HG03442 (cell line): Measurements from ENCODE around the gene WDR86.

Experiments used
- ATAC-seq: cut with Tn5 transposase; IDR thresholded peaks from one replicate; pipeline ENCODE4 v1.9.1; 2021; ENCODE audit warnings: mild to moderate bottlenecking, moderate library complexity; ENCODE audit not compliant: unreplicated experiment

Gene WDR86

GRCh38 chr7:151393031-151393977, 16.5 kb downstream of the WDR86 start:
- no peak for ATAC-seq

GRCh38 chr7:151392426-151392825, 17.4 kb downstream of the WDR86 start:
- ATAC-seq, result no peak

GRCh38 chr7:151392002-151392401, 17.8 kb downstream of the WDR86 start:
- no peak for ATAC-seq

GRCh38 chr7:151391358-151391730, 18.5 kb downstream of the WDR86 start:
- ATAC-seq, result no peak

- no peak for ATAC-seq
These were observed 19.1 kb downstream of the WDR86 start for GRCh38 chr7:151390598-151391357.

- ATAC-seq, result no peak
These were observed 19.9 kb downstream of the WDR86 start for GRCh38 chr7:151389768-151390597.

GRCh38 chr7:151389096-151389767, 20.6 kb downstream of the WDR86 start:
- no peak for ATAC-seq

- ATAC-seq, result no peak
These were observed 21.4 kb downstream of the WDR86 start for GRCh38 chr7:151388430-151388829.

- ATAC-seq, result no peak
These were observed 21.9 kb downstream of the WDR86 start for GRCh38 chr7:151388007-151388297.

GRCh38 chr7:151387161-151388006, 22.5 kb downstream of the WDR86 start:
- ATAC-seq, result no peak

GRCh38 chr7:151386301-151387160, 23.3 kb downstream of the WDR86 start:
- ATAC-seq, result no peak

GRCh38 chr7:151385626-151386300, 24.1 kb downstream of the WDR86 start:
- ATAC-seq, result no peak

GRCh38 chr7:151384776-151385625, 24.8 kb downstream of the WDR86 start:
- ATAC-seq, result no peak

- no peak for ATAC-seq
These were observed 25.5 kb downstream of the WDR86 start for GRCh38 chr7:151384352-151384697.

GRCh38 chr7:151383638-151384351, 26.0 kb downstream of the WDR86 start:
- no peak for ATAC-seq

- ATAC-seq, result no peak
These were observed 27.6 kb downstream of the WDR86 start for GRCh38 chr7:151382079-151382885.
